HL-60 (cell line): ENCODE measurements around the gene PRDM10.
"Not testable (repeated sequence)": the region's sequence is repeated elsewhere in the genome, so short reads cannot be mapped to it uniquely, and the experiment has no call there.

Experiments used
- DNase-seq, 2 experiments: peaks; one replicate each; pipeline ENCODE4 v3.0.0-alpha.2; 2010 to 2020; ENCODE audit warnings: low read depth in 1 of 2, low spot score in 1 of 2
- H3K27ac ChIP-seq: fragments of 250-450 bp; sonication (Bioruptor Pico); replicated peaks from 2 replicates; pipeline ENCODE4 v1.5.1; 2020; ENCODE audit warnings: mild to moderate bottlenecking, moderate library complexity
- H3K27me3 ChIP-seq: fragments of 250-450 bp; sonication (Bioruptor Pico); 2 replicates; pipeline ENCODE4 v1.5.1; 2021; ENCODE audit warnings: mild to moderate bottlenecking, moderate library complexity; ENCODE audit not compliant: insufficient read depth, poor library complexity, severe bottlenecking
- H3K4me3 ChIP-seq: replicated peaks from 2 replicates; pipeline ENCODE4 v1.5.1; 2011; ENCODE audit warnings: mild to moderate bottlenecking, control low read depth, low read length; ENCODE audit not compliant: insufficient read depth
- CTCF ChIP-seq: IDR thresholded peaks from one replicate; pipeline ENCODE4 v1.5.1; 2011; ENCODE audit warnings: low read length, control low read depth, inconsistent platforms; ENCODE audit not compliant: insufficient read depth
- GABPA ChIP-seq: IDR thresholded peaks from 2 replicates; pipeline ENCODE4 v1.6.1; 2012; ENCODE audit warnings: low read depth
- POLR2AphosphoS5 ChIP-seq: IDR thresholded peaks from 2 replicates; pipeline ENCODE4 v1.6.1; 2012; ENCODE audit warnings: low read depth
- SPI1 ChIP-seq: IDR thresholded peaks from 2 replicates; pipeline ENCODE4 v1.6.1; 2012; ENCODE audit warnings: low read depth, mild to moderate bottlenecking, borderline replicate concordance
- TF ChIP-seq, protein P1 (sequence below): IDR thresholded peaks from 2 replicates; pipeline ENCODE4 v1.6.1; 2012; ENCODE audit warnings: low read depth; ENCODE audit not compliant: insufficient replicate concordance

The PRDM10 gene

DNA sequence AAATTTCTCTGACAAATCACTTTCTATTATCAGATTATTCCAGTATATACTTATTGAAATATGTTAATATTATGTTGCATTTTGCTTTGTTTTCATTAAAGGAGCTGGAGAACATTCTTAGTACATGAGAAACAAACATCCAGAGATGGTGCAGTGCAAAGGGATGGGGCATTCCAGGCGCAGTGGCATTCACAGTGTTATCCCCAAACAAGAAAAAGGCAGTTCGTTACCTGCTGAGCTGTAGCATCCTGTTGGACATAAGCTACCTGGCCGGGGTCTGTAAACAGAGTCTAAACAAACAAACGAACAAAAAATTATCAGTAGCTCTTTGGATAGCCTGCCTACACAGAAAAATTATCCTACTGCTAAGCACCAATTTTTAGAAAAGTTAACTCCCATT is 47.4 kb downstream of the PRDM10 start:
- TF ChIP-seq, protein P1, sequence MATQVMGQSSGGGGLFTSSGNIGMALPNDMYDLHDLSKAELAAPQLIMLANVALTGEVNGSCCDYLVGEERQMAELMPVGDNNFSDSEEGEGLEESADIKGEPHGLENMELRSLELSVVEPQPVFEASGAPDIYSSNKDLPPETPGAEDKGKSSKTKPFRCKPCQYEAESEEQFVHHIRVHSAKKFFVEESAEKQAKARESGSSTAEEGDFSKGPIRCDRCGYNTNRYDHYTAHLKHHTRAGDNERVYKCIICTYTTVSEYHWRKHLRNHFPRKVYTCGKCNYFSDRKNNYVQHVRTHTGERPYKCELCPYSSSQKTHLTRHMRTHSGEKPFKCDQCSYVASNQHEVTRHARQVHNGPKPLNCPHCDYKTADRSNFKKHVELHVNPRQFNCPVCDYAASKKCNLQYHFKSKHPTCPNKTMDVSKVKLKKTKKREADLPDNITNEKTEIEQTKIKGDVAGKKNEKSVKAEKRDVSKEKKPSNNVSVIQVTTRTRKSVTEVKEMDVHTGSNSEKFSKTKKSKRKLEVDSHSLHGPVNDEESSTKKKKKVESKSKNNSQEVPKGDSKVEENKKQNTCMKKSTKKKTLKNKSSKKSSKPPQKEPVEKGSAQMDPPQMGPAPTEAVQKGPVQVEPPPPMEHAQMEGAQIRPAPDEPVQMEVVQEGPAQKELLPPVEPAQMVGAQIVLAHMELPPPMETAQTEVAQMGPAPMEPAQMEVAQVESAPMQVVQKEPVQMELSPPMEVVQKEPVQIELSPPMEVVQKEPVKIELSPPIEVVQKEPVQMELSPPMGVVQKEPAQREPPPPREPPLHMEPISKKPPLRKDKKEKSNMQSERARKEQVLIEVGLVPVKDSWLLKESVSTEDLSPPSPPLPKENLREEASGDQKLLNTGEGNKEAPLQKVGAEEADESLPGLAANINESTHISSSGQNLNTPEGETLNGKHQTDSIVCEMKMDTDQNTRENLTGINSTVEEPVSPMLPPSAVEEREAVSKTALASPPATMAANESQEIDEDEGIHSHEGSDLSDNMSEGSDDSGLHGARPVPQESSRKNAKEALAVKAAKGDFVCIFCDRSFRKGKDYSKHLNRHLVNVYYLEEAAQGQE = no peak
- TF ChIP-seq SPI1 (no peak), CTCF (no peak), POLR2AphosphoS5 (no peak), GABPA (no peak)
- no peak overlapping the region for H3K27ac ChIP-seq
- no peak overlapping the region for H3K4me3 ChIP-seq
- H3K27me3 ChIP-seq = no peaks in the 10 kb centered on the region
- no peak for DNase-seq

DNA sequence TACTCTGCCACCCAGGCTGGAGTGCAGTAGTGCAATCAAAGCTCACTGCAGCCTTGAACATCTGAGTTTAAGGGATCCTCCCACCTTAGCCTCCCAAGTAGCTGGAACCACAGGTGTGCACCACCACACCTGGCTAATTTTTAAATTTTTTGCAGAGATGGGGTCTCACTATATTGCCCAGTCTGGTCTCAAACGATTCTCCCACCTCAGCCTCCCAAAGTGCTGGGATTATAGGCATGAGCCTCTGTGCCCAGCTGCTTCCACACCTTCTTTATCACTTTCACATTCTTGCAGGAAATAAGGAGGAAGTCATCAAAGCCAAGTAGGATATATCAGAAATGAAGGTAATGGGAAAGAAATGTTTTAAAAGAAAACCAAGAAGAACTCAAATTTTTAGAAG is 47.9 kb downstream of the PRDM10 start:
- not testable (repeated sequence) for H3K4me3 ChIP-seq, H3K27me3 ChIP-seq, H3K27ac ChIP-seq, DNase-seq

- Histone ChIP-seq H3K4me3 (no peak overlapping the region), H3K27ac (peak overlapping the region; percentile 97), H3K27me3 (no peaks in the 10 kb centered on the region)
- DNase-seq = no peak
- TF ChIP-seq GABPA (no peak), SPI1 (no peak), POLR2AphosphoS5 (no peak), CTCF (no peak)
- TF ChIP-seq, protein P1 = no peak
Measured at GRCh38 chr11:129951866-129952262, 50.8 kb downstream of the PRDM10 start.

DNA sequence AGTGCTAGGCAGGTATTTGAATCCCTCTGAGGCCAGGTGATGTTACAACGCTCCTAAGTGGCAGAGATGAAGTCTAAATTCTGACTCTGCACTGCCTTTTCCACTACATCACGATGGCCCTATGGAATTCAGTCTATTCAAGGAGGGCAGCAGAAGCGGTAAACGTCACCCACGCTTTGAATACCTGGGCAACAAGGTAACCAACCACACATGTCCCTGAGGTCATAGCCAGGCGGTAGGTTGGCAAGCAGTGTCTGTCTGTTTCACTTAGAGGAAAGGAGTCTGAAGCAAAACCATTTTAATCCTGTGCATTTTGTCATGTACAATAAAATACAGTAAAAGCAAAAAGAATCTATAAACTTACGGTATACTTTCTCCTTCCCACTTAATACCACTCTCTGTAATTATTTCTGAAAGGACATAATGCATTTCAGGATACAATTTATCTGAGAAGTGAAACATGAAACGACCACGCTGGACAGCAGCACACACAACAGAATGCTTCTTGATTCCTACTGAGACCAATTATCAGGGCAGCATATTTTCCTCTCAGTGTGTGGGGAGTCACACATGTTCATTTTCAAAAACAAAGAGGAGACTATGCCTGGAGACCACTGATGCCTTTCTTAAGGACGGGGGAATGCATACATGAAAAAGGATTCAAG is 51.3 kb downstream of the PRDM10 start:
- no peaks in the 10 kb centered on the region for H3K27me3 ChIP-seq
- DNase-seq = no peak
- H3K4me3 ChIP-seq = no peak overlapping the region
- TF ChIP-seq GABPA = no peak
- TF ChIP-seq, protein P1 = peak; percentile 85
- peak overlapping the region; percentile 97 for H3K27ac ChIP-seq
